GM10266 (cell line): Measurements from ENCODE around the gene FASTKD1.
"Not testable (repeated sequence)": the region's sequence is repeated elsewhere in the genome, so short reads cannot be mapped to it uniquely, and the experiment has no call there.

Source experiments
- DNase-seq: peaks from one replicate; pipeline ENCODE4 v3.0.0; 2012; ENCODE audit errors: extremely low spot score
- CTCF ChIP-seq: IDR thresholded peaks from 2 replicates; pipeline ENCODE4 v1.5.1; 2012; ENCODE audit warnings: mild to moderate bottlenecking, low read depth; ENCODE audit not compliant: control insufficient read depth, insufficient read depth; ENCODE audit errors: missing control alignments

FASTKD1 gene

GRCh38 chr2:169573974-169574299 is 272 bp upstream of the FASTKD1 start:
- no peak for TF ChIP-seq CTCF
- DNase-seq: peak; percentile 21

DNA sequence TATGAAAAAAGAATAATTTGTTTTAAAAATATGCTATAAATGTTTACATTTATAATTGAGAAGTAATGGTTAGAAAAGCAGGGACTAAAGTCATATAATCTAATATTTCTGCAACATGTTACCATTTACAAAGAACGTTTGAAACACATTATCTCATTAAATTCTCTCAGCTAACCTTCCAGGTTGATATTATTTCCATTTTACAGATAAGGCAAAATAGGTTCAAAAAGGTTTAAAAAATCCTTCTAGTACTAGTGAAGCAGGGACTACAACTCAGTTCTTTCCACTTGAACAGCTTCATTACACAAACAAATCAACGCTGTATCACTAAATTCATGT is 875 bp downstream of the FASTKD1 start:
- TF ChIP-seq CTCF: no peak
- no peak for DNase-seq

- no peak for DNase-seq
- TF ChIP-seq CTCF: no peak
These were observed 1.5 kb downstream of the FASTKD1 start for GRCh38 chr2:169572189-169572588.

- DNase-seq: no peak
- no peak for TF ChIP-seq CTCF
These were observed 2.1 kb downstream of the FASTKD1 start for GRCh38 chr2:169571571-169571970.

DNA sequence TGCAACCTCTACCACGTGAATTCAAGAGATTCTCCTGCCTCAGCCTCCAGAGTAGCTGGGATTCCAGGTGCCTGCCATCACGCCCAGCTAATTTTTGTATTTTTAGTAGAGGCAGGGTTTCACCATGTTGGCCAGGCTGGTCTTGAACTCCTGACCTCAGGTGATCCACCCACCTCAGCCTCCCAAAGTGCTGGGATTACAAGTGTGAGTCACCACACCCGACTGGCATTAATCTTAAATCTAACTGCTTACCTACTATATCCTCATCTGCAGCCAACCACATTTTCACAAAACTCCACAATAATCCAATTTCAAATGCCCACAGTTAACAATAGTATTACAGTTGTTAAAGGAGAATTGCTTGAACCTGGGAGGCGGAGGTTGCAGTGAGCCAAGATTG is 2.9 kb downstream of the FASTKD1 start:
- DNase-seq: not testable (repeated sequence)

- TF ChIP-seq CTCF: no peak
- DNase-seq: no peak
These were observed 3.7 kb downstream of the FASTKD1 start for GRCh38 chr2:169569948-169570347.

DNA sequence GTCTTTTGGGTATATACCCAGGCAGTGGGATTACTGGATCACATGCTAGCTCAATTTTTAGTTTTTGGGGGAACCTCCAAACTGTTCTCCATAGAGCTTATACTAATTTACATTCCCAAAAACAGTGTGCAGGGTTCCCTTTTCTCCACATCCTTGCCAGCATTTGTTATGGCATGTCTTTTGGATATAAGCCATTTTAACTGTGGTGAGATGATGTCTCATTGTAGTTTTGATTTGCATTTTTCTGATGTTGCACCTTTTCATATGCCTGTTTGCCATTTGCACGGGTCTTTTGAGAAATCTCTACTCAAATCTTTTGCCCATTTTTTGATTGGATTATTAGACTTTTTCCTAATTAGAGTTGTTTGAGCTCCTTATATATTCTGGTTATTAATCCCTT is 8.0 kb downstream of the FASTKD1 start:
- TF ChIP-seq CTCF: no peak
- DNase-seq: no peak

GRCh38 chr2:169562519-169562918 is 11.1 kb downstream of the FASTKD1 start:
- no peak for TF ChIP-seq CTCF
- DNase-seq: no peak

DNA sequence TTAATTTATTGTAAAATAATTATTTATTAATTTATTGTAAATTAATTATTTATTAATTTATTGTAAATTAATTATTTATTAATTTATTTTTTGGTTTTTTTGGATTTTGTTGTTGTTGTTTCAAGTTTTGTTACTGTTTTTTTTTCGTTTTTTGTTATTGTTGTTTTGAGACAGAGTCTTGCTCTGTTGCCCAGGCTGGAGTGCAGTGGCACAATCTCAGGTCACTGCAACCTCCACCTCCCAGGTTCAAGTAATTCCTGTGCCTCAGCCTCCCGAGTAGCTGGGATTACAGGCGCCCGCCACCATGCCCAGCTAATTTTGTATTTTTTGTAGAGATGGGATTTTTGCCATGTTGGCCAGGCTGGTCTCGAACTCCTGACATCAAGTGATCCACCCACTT is 11.6 kb downstream of the FASTKD1 start:
- not testable (repeated sequence) for DNase-seq
